Upper lobe of left lung (tissue), 4 donors: ENCODE data around the gene METTL13.

Experiments
- EP300 ChIP-seq, 4 donors: sonication (generic); formaldehyde crosslinking; IDR thresholded peaks; one replicate each; pipeline ENCODE4 v1.5.1; 2017; ENCODE audit warnings: antibody characterized with exemption in 4 of 4, control low read depth in 2 of 4
- POLR2A ChIP-seq, 4 donors: fragments of 450-650 bp; IDR thresholded peaks; one replicate each; pipeline ENCODE4 v1.5.1; 2016 to 2017; ENCODE audit warnings: antibody characterized with exemption in 4 of 4, mild to moderate bottlenecking in 2 of 4
- POLR2AphosphoS5 ChIP-seq, 2 donors: sonication (generic); formaldehyde crosslinking; IDR thresholded peaks; one replicate each; pipeline ENCODE4 v1.5.1; 2017; ENCODE audit warnings: antibody characterized with exemption in 2 of 2
- TF ChIP-seq, protein P1 (sequence below), 6 experiments: fragments of 450-650 bp in 4 of 6; fragments of 200-600 bp in 2 of 6; sonication (generic) in 2 of 6; IDR thresholded peaks; one replicate each; pipeline ENCODE4 v1.5.1; 2016 to 2019; ENCODE audit warnings: antibody characterized with exemption in 6 of 6

- TF ChIP-seq, protein P1, sequence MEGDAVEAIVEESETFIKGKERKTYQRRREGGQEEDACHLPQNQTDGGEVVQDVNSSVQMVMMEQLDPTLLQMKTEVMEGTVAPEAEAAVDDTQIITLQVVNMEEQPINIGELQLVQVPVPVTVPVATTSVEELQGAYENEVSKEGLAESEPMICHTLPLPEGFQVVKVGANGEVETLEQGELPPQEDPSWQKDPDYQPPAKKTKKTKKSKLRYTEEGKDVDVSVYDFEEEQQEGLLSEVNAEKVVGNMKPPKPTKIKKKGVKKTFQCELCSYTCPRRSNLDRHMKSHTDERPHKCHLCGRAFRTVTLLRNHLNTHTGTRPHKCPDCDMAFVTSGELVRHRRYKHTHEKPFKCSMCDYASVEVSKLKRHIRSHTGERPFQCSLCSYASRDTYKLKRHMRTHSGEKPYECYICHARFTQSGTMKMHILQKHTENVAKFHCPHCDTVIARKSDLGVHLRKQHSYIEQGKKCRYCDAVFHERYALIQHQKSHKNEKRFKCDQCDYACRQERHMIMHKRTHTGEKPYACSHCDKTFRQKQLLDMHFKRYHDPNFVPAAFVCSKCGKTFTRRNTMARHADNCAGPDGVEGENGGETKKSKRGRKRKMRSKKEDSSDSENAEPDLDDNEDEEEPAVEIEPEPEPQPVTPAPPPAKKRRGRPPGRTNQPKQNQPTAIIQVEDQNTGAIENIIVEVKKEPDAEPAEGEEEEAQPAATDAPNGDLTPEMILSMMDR (IDR thresholded peaks at IDR 0.05): no peak
- TF ChIP-seq EP300 (IDR thresholded peaks at IDR 0.05) (no peak), POLR2AphosphoS5 (IDR thresholded peaks at IDR 0.05) (no peak), POLR2A (IDR thresholded peaks at IDR 0.05) (no peak)
Observed at GRCh38 chr1:171793636-171794035, 12.2 kb downstream of the METTL13 start.
